NCI-H1417 (cell line): ENCODE results near the gene ERBB4.

Source experiments
- DNase-seq, 3 experiments: peaks; one replicate each; lab custom pipeline; 2025; lab: John Stamatoyannopoulos, UW

The ERBB4 gene

GRCh38 chr2:212005085-212005671, 533.4 kb downstream of the ERBB4 start:
- peak in 2 of 3 experiments; percentile 10 to 56 for DNase-seq

- DNase-seq, result peak in 2 of 3 experiments; percentile 20 to 70
These were observed 537.3 kb downstream of the ERBB4 start for GRCh38 chr2:212001325-212001724.

GRCh38 chr2:211996857-211997256, 541.7 kb downstream of the ERBB4 start:
- DNase-seq, result no peak

GRCh38 chr2:211994806-211995205, 543.8 kb downstream of the ERBB4 start:
- no peak for DNase-seq

DNA sequence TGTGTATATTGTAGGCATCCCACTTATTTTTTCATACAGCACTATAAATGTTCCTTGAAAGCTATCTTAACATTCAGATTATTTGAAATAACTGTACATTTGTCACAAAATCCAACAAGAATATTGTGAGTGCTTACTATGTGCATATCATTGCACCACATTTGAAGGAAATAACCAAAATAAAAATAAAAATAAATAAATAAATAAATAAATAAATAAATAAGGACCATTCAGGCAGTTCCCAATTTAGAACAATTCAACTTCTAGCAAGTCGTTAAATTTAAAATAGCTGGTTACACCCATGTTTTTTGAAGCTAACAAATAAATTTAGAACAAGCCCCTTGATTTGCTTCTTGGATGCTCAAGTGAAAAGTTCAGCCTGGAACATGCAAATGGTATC, 548.3 kb downstream of the ERBB4 start:
- DNase-seq, result no peak

DNA sequence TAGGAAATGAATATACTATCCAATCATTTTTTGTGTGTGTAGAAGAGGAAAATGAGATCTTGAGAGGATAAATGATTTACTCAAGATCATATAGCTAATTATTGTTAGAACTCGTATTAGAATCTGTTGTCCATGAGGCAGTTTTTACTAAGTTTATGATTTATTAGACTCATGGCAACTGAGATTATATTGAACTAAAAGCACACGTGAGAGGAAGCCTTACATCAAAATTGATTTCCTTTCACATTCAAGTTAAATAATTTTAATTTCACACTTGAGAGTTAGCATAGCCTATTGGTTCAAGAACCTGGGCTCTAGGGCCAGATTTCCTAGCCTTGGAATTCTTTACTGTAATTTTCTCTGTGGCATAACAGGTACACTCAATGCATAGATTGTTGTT, 552.3 kb downstream of the ERBB4 start:
- DNase-seq, result no peak

- no peak for DNase-seq
These were observed 553.2 kb downstream of the ERBB4 start for GRCh38 chr2:211985393-211985792.

GRCh38 chr2:211982162-211982561, 556.4 kb downstream of the ERBB4 start:
- no peak for DNase-seq

- no peak for DNase-seq
These were observed 557.2 kb downstream of the ERBB4 start for GRCh38 chr2:211981451-211981850.

DNA sequence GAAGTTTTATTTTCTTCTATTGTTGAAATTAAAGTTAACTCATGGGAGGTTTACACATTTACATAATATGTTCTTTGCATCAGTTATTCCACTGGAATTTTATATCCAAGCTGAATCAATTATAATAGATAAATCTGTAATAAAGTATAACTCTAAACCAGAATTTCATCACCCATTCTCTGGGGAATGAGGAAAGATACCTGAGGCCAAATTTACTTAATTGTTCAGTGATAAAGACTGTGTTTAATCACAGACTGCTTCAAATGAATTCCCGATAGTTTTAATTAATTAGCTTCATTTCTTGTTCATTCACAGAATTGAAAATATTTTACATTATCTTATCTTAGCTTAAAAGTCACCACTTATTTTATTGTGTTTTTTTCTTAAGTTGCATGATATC, 562.5 kb downstream of the ERBB4 start:
- DNase-seq, result no peak

- no peak for DNase-seq
These were observed 571.4 kb downstream of the ERBB4 start for GRCh38 chr2:211967234-211967633.

- DNase-seq, result no peak
These were observed 574.6 kb downstream of the ERBB4 start for GRCh38 chr2:211963969-211964368.

- DNase-seq, result peak in 1 of 3 experiments; percentile 24
These were observed 580.8 kb downstream of the ERBB4 start for GRCh38 chr2:211957799-211958198.

GRCh38 chr2:211955648-211956047, 583.0 kb downstream of the ERBB4 start:
- DNase-seq, result no peak

- DNase-seq, result no peak
These were observed 589.7 kb downstream of the ERBB4 start for GRCh38 chr2:211948932-211949331.

GRCh38 chr2:211946960-211947359, 591.6 kb downstream of the ERBB4 start:
- DNase-seq, result no peak

DNA sequence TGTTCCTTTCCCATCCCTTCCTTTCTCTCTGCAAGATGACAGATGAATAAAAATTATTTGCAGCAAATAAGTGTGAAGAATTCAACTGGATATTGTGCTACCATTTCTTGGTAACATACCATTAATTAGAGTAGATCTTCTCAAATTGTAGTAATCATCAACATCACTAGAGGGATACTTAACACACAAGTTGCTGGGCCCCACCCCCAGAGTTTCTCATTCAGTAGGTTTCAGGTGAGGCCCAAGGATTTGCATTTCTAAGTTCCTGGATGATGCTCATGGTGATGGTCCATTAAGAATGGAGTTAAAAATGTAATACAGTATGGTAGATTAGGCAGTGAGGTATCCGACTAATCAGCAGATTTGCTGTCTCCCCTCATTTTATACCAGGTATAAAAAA, 594.0 kb downstream of the ERBB4 start:
- peak in 1 of 3 experiments; percentile 8 for DNase-seq

GRCh38 chr2:211942153-211942552, 596.4 kb downstream of the ERBB4 start:
- DNase-seq, result no peak

DNA sequence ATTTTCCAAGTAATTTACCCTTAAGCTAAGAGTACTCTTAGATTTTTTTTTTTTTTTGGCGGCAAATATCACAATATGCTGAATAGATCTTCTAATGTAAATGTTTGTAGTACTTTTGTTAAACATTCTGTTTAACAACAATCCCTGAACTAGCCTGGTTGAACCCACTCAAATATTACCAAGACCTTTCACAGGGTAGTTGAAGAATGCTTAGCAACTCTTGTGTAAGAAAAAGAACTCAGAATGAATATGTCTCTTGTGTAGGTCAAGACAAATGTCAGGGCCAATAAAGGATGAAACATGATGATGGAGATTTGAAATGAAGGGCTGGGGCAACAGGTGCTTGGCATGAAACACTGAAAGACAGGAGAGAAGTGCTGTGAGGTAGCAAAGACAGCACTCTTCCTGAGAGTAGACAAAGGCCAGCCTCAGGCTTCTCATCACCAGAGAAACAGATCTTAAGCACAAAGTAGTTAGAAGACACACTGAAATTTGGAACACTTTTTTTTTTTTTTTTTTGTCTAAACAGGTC, 597.3 kb downstream of the ERBB4 start:
- no peak for DNase-seq

- no peak for DNase-seq
These were observed 599.4 kb downstream of the ERBB4 start for GRCh38 chr2:211939177-211939576.

- no peak for DNase-seq
These were observed 603.8 kb downstream of the ERBB4 start for GRCh38 chr2:211934811-211935210.

GRCh38 chr2:211931314-211931713, 607.3 kb downstream of the ERBB4 start:
- no peak for DNase-seq

- DNase-seq, result peak in 2 of 3 experiments; percentile 34 to 80
These were observed 608.3 kb downstream of the ERBB4 start for GRCh38 chr2:211930331-211930730.

- DNase-seq, result no peak
These were observed 610.4 kb downstream of the ERBB4 start for GRCh38 chr2:211928201-211928600.
